ENCODE measurements around the gene IPP. TPM values are rescaled to one million over a fixed set of nuclear protein-coding genes. Genes with fewer than 3 reads are reported as not detected.

IPP gene
- polyA plus RNA-seq, 1 of the 3 experiments (the other 2 are of a cell fraction): 3.2 TPM

GRCh38 chr1:45722809-45723208 lies 27.6 kb downstream of the IPP start:
- Histone ChIP-seq H3K9me3 (no peaks in the 10 kb centered on the region), H3K79me2 (ENCODE audit: insufficient read depth) (no peaks in the 10 kb centered on the region), H3K36me3 (replicated peaks in 1 of 2; ENCODE audit: control insufficient read depth in 1 of 2, insufficient read depth in 2 of 2, low read length in 1 of 2) (peaks cover 4 to 9% of the 10 kb centered on the region in 2 experiments), H3K27me3 (ENCODE audit: insufficient read depth) (no peaks in the 10 kb centered on the region), H3K9ac (no peak overlapping the region), H4K20me1 (ENCODE audit: insufficient read depth) (no peaks in the 10 kb centered on the region), H3K4me3 (ENCODE audit: low read depth in 2 of 2, low read length in 1 of 2) (no peak overlapping the region), H3K4me1 (ENCODE audit: control insufficient read depth in 1 of 2, insufficient read depth in 2 of 2, low read depth in 1 of 2, low read length in 1 of 2) (no peaks in the 10 kb centered on the region), H3K27ac (ENCODE audit: low read depth in 2 of 2, low read length in 1 of 2) (peak overlapping the region in 1 of 2 experiments; percentile 56; a peak in 1 of 4 replicates), H3F3A (replicated peaks; ENCODE audit: insufficient read depth) (peaks cover under 1% of the 10 kb centered on the region), H2AFZ (ENCODE audit: low read depth) (no peak overlapping the region), H3K9me2 (no peaks in the 10 kb centered on the region), H3K4me2 (no peak overlapping the region)
- no peak for DNase-seq
- CTCF ChIA-PET: no interaction called here
- POLR2A ChIA-PET: no interaction called here
- WGBS (ENCODE audit: low lambda C conversion rate): 92% methylated on average over 3 of the region's 3 CpGs
- TF ChIP-seq RFX5 (IDR thresholded peaks at IDR 0.05; ENCODE audit: low read length) (no peak), MEF2A (IDR thresholded peaks at IDR 0.05; ENCODE audit: borderline replicate concordance, low read depth) (no peak), NRF1 (IDR thresholded peaks at IDR 0.05; ENCODE audit: low read depth, low read length) (no peak), FOSL2 (IDR thresholded peaks at IDR 0.05; ENCODE audit: borderline replicate concordance, low read depth) (no peak), PBX3 (IDR thresholded peaks at IDR 0.05) (no peak), YY1 (IDR thresholded peaks at IDR 0.05; ENCODE audit: low read depth) (no peak)
- TF ChIP-seq, protein P1, sequence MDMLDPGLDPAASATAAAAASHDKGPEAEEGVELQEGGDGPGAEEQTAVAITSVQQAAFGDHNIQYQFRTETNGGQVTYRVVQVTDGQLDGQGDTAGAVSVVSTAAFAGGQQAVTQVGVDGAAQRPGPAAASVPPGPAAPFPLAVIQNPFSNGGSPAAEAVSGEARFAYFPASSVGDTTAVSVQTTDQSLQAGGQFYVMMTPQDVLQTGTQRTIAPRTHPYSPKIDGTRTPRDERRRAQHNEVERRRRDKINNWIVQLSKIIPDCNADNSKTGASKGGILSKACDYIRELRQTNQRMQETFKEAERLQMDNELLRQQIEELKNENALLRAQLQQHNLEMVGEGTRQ (IDR thresholded peaks at IDR 0.05; ENCODE audit: borderline replicate concordance, low read depth, low read length): no peak
- TF ChIP-seq, protein P2, sequence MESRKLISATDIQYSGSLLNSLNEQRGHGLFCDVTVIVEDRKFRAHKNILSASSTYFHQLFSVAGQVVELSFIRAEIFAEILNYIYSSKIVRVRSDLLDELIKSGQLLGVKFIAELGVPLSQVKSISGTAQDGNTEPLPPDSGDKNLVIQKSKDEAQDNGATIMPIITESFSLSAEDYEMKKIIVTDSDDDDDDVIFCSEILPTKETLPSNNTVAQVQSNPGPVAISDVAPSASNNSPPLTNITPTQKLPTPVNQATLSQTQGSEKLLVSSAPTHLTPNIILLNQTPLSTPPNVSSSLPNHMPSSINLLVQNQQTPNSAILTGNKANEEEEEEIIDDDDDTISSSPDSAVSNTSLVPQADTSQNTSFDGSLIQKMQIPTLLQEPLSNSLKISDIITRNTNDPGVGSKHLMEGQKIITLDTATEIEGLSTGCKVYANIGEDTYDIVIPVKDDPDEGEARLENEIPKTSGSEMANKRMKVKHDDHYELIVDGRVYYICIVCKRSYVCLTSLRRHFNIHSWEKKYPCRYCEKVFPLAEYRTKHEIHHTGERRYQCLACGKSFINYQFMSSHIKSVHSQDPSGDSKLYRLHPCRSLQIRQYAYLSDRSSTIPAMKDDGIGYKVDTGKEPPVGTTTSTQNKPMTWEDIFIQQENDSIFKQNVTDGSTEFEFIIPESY (IDR thresholded peaks at IDR 0.05; ENCODE audit: borderline replicate concordance, low read depth): no peak

DNA sequence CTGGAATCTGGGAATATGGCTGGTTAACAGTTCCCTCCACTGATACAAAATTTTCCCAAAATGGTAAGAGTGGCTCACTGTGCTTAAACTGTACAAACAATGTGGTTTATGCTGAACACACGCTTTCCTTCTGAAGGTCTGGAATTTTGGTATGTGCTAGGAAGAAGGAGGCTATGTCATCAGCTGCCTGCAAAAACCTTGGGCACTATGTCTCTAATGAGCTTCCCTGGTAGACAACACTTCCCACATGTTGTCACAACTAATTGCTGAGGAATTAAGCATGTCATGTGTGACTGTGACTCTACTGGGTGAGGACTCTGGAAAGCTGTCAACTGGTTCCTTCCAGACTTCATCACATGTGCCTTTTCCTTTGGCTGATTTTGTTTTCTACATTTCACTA lies 29.2 kb downstream of the IPP start:
- DNase-seq: no peak
- H3K9ac ChIP-seq: no peak overlapping the region
- CTCF ChIA-PET: interaction anchor here (0.6 kb wide), 1 partner anchor 12 kb away, joined by 5 read pairs; no protein-coding TSS in a partner anchor
- no peak overlapping the region for H3K4me3 ChIP-seq (ENCODE audit: low read depth in 2 of 2, low read length in 1 of 2)
- H3K27ac ChIP-seq (ENCODE audit: low read depth in 2 of 2, low read length in 1 of 2): no peak overlapping the region
- no peaks in the 10 kb centered on the region for H3K4me1 ChIP-seq (ENCODE audit: control insufficient read depth in 1 of 2, insufficient read depth in 2 of 2, low read depth in 1 of 2, low read length in 1 of 2)
- no peaks in the 10 kb centered on the region for H3K79me2 ChIP-seq (ENCODE audit: insufficient read depth)
- H3K9me2 ChIP-seq: no peaks in the 10 kb centered on the region
- TF ChIP-seq NFIC (IDR thresholded peaks at IDR 0.05; ENCODE audit: borderline replicate concordance) (no peak), RCOR1 (IDR thresholded peaks at IDR 0.05; ENCODE audit: low read length) (no peak), JUND (IDR thresholded peaks at IDR 0.05) (no peak), POLR2AphosphoS5 (IDR thresholded peaks at IDR 0.05; ENCODE audit: low read depth, low read length) (no peak), RXRA (IDR thresholded peaks at IDR 0.05; ENCODE audit: borderline replicate concordance, low read depth) (no peak), PBX3 (IDR thresholded peaks at IDR 0.05) (no peak), USF1 (IDR thresholded peaks at IDR 0.05; ENCODE audit: borderline replicate concordance, low read depth) (no peak), FOXM1 (IDR thresholded peaks at IDR 0.05; ENCODE audit: low read depth) (no peak), MEF2A (IDR thresholded peaks at IDR 0.05; ENCODE audit: borderline replicate concordance, low read depth) (no peak), ELF1 (IDR thresholded peaks at IDR 0.05) (no peak), TAF1 (IDR thresholded peaks at IDR 0.05; ENCODE audit: borderline replicate concordance, low read depth, low read length) (no peak)
- TF ChIP-seq, protein P3, sequence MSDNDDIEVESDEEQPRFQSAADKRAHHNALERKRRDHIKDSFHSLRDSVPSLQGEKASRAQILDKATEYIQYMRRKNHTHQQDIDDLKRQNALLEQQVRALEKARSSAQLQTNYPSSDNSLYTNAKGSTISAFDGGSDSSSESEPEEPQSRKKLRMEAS (IDR thresholded peaks at IDR 0.05; ENCODE audit: low read depth): no peak
- no peaks in the 10 kb centered on the region for H4K20me1 ChIP-seq (ENCODE audit: insufficient read depth)
- no peaks in the 10 kb centered on the region for H3K9me3 ChIP-seq
- peaks cover 2 to 5% of the 10 kb centered on the region in 2 experiments for H3K36me3 ChIP-seq (replicated peaks in 1 of 2; ENCODE audit: control insufficient read depth in 1 of 2, insufficient read depth in 2 of 2, low read length in 1 of 2)
- POLR2A ChIA-PET: no interaction called here
- H3K27me3 ChIP-seq (ENCODE audit: insufficient read depth): no peaks in the 10 kb centered on the region
- H3F3A ChIP-seq (replicated peaks; ENCODE audit: insufficient read depth): no peaks in the 10 kb centered on the region
- H2AFZ ChIP-seq (ENCODE audit: low read depth): no peak overlapping the region
- 91% methylated on average over 1 of the region's 1 CpG for WGBS (ENCODE audit: low lambda C conversion rate)
- no peak overlapping the region for H3K4me2 ChIP-seq
